Astrocyte of the spinal cord (primary cell): ENCODE data around the gene EPHX1.
"Not testable (repeated sequence)": the region's sequence is repeated elsewhere in the genome, so short reads cannot be mapped to it uniquely, and the experiment has no call there.

Experiments
- DNase-seq: peaks from one replicate; pipeline ENCODE4 v3.0.0; 2011; ENCODE audit warnings: low read depth, low spot score
- H3K4me3 ChIP-seq: 2 replicates; pipeline ENCODE4 v1.5.1; 2011; ENCODE audit warnings: low read depth, mild to moderate bottlenecking, low read length, moderate library complexity
- in situ Hi-C: cut with HindIII; loops from 2 replicates; pipeline ENCODE4 v1.10.0; 2017; ENCODE audit warnings: low sequenced_read_pairs
- TF ChIP-seq, protein P1 (sequence below): IDR thresholded peaks from 2 replicates; pipeline ENCODE4 v1.5.1; 2012; ENCODE audit warnings: low read depth, mild to moderate bottlenecking, low read length, inconsistent platforms

EPHX1 gene

DNA sequence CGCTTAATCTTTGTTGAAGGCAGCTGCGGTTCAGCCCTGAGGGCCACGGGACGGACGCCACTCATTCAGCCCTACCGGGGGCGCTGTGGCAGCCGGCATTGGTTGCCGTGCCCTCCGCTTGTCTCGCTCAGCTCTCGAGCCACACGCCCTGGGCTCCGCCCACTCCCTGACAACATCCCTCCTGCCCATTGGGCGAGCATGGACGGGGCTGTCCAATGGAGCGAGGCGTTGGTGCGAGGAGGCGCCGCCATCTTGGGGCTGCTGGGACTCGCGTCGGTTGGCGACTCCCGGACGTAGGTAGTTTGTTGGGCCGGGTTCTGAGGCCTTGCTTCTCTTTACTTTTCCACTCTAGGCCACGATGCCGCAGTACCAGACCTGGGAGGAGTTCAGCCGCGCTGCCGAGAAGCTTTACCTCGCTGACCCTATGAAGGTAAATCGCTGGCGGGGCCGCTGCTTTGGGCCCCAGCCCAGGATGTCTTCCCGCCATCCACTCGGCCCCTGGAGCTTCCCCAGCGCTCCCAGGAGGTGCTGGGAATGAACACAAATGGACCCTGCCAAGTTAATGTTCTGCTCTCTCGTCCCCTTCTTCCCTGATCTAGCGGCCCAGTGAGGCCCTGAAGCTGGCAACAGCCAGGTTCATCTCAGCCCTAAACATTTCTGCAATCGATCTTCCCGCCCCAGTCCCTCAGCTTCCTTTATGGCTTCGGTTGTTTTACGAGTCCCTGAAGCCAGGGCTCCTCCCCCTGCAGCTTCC is 32.2 kb upstream of the EPHX1 start, which contains the start of gene SRP9:
TSS of gene SRP9 (plus strand) at position 244 of the 754 bp plus-strand sequence. CDS start at position 359, 115 bp downstream.
- in situ Hi-C loops = no loop called here
- TF ChIP-seq, protein P1, sequence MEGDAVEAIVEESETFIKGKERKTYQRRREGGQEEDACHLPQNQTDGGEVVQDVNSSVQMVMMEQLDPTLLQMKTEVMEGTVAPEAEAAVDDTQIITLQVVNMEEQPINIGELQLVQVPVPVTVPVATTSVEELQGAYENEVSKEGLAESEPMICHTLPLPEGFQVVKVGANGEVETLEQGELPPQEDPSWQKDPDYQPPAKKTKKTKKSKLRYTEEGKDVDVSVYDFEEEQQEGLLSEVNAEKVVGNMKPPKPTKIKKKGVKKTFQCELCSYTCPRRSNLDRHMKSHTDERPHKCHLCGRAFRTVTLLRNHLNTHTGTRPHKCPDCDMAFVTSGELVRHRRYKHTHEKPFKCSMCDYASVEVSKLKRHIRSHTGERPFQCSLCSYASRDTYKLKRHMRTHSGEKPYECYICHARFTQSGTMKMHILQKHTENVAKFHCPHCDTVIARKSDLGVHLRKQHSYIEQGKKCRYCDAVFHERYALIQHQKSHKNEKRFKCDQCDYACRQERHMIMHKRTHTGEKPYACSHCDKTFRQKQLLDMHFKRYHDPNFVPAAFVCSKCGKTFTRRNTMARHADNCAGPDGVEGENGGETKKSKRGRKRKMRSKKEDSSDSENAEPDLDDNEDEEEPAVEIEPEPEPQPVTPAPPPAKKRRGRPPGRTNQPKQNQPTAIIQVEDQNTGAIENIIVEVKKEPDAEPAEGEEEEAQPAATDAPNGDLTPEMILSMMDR = peak; percentile 89
- peak; percentile 98 for DNase-seq
- H3K4me3 ChIP-seq = peak within 1 kb of the TSS; percentile 68

DNA sequence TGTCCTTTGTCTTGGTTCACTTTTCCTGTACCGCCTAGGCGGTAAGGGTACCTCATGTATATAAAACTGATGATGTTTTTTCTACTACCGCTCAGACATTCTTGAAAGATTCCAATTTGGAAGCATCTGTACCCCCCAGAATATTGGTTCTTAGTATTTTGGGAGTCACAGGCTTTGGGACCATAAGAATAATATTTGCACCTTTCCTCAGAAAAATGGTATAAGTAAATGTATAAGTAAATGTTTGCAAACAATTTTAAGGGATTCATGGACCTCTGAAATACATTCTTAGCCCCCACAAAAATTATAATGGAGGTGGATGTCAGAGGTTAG is 31.6 kb upstream of the EPHX1 start:
- TF ChIP-seq, protein P1 = no peak
- in situ Hi-C loops = no loop called here
- H3K4me3 ChIP-seq = peak overlapping the region; percentile 68
- no peak for DNase-seq

DNA sequence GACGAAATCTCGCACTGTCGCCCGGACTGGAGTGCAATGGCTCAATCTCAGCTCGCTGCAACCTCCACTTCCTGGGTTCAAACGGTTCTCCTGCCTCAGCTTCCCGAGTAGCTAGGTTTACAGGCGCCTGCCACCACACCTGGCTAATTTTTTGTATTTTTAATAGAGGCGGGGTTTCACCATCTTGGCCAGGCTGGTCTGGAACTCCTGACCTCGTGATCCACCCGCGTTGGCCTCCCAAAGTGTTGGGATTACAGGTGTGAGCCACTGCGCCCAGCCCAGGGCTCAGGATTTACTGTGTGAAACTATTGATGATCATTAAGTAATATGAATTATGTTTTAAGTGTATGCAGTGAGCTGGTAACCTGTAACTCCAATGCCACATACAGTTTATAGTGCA is 30.8 kb upstream of the EPHX1 start:
- DNase-seq, in situ Hi-C loops: not testable (repeated sequence)
- H3K4me3 ChIP-seq = peak overlapping the region; percentile 68

DNA sequence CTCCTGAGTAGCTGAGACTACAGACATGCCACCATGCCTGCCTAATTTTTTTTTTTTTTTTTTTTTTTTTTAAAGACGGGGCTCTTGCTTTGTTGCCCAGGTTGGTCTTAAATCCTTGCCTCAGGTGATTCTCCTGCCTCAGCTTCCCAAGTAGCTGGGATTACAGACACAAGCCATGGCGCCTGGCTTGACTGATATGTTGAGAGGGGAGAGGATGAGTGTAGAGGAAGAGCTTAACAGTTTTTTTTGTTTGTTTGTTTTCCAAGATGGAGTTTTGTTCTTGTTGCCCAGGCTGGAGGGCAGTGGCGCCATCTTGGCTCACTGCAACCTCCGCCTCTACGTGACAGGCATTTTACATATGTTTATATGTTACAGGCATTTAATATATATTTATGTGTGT is 29.8 kb upstream of the EPHX1 start:
- no peak overlapping the region for H3K4me3 ChIP-seq
- TF ChIP-seq, protein P1 = no peak
- no peak for DNase-seq
- in situ Hi-C loops = no loop called here

- in situ Hi-C loops = no loop called here
- no peak overlapping the region for H3K4me3 ChIP-seq
- TF ChIP-seq, protein P1 = no peak
- no peak for DNase-seq
Observed at GRCh38 chr1:225780630-225781029, 29.3 kb upstream of the EPHX1 start.

DNA sequence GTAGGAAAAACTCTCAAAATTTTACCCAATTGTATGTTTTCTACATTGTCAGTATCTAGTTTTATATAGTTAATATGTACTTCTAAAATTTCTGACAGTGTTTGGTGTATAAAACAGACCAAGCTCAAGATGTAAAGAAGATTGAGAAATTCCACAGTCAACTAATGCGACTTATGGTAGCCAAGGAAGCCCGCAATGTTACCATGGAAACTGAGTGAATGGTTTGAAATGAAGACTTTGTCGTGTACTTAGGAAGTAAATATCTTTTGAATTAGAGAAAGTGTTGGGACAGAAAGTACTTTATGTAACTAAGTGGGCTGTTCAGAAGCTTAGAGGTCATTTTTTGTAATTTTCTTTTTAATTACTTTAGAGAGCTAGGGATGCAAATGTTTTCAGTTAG is 20.8 kb upstream of the EPHX1 start:
- DNase-seq, in situ Hi-C loops, H3K4me3 ChIP-seq: not testable (repeated sequence)

DNA sequence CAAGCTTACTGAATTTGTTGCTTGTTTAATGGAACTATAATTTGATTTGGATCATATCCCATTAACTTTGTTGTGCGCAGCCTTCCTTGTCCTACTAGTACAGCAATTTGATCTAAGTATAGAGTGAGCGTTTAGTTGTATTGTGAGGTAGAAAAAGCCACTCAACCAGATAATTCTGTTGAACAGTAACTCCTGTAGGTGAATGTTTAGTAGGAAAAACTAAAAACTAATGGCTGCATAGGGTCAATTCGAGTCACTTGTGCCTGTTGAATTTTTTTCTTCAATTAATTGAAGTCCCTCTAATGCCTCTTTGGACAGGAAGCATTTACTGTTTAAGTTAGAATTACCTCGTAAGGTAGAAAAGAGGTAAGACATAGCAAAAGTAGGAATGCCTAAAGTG is 15.0 kb upstream of the EPHX1 start:
- in situ Hi-C loops = no loop called here
- DNase-seq = no peak
- H3K4me3 ChIP-seq = no peak overlapping the region
- TF ChIP-seq, protein P1 = no peak

- DNase-seq, in situ Hi-C loops, H3K4me3 ChIP-seq: not testable (repeated sequence)
Observed at GRCh38 chr1:225796097-225796496, 13.8 kb upstream of the EPHX1 start.

- DNase-seq, in situ Hi-C loops, H3K4me3 ChIP-seq: not testable (repeated sequence)
Observed at GRCh38 chr1:225801146-225801545, 8.8 kb upstream of the EPHX1 start.
